H1 (cell line): ENCODE data around the gene CHD3. TPM values are rescaled to one million over a fixed set of nuclear protein-coding genes. Genes with fewer than 3 reads are reported as not detected.

Experiments used
- CEBPB ChIP-seq: IDR thresholded peaks from 2 replicates; pipeline ENCODE4 v1.6.1; 2012; ENCODE audit warnings: low read depth, low read length
- EGR1 ChIP-seq: IDR thresholded peaks from 2 replicates; pipeline ENCODE4 v1.6.1; 2011; ENCODE audit warnings: low read depth, low read length, borderline replicate concordance
- KDM1A ChIP-seq: fragments of 200-600, 300-600 bp; sonication (generic); IDR thresholded peaks from 2 replicates; pipeline ENCODE4 v1.7.1; 2016; ENCODE audit warnings: mild to moderate bottlenecking, low read length, borderline replicate concordance
- POU5F1 ChIP-seq: IDR thresholded peaks from 2 replicates; pipeline ENCODE4 v1.6.1; 2011; ENCODE audit warnings: low read depth, mild to moderate bottlenecking, low read length, moderate library complexity
- RBBP5 ChIP-seq: IDR thresholded peaks from 2 replicates; pipeline ENCODE4 v1.7.1; 2012; ENCODE audit warnings: low read depth, mild to moderate bottlenecking, inconsistent platforms, low read length, moderate library complexity, borderline replicate concordance
- SP4 ChIP-seq: IDR thresholded peaks from 2 replicates; pipeline ENCODE4 v1.6.1; 2012; ENCODE audit warnings: low read length, inconsistent platforms
- SRF ChIP-seq: IDR thresholded peaks from 2 replicates; pipeline ENCODE4 v1.6.1; 2011; ENCODE audit warnings: mild to moderate bottlenecking, low read depth, low read length, moderate library complexity
- TAF1 ChIP-seq: IDR thresholded peaks from 2 replicates; pipeline ENCODE4 v1.6.1; 2011; ENCODE audit warnings: mild to moderate bottlenecking, low read depth, low read length
- polyA plus RNA-seq, 7 experiments: library from polyadenylated mRNA; depleted of rRNA in 3 of 7; stranded (reverse) in 5 of 7; unstranded in 2 of 7; fragments of >200 nt in 5 of 7; fragments of 200-250 nt in 2 of 7; gene quantifications; 1 replicate in 5 of 7; 2 replicates in 1 of 7; 4 replicates in 1 of 7; pipeline versions ENCODE4 v1.2.1 to v1.2.3, GENCODE V29; 2011 to 2013; ENCODE audit warnings: missing spikeins in 2 of 7, mixed read lengths in 2 of 7
- total RNA-seq: library from RNA; stranded (reverse); fragmentation: NEBNext Ultra II Directional; extraction: Animal tissue kit (Norgen Biotek cat#: 25700); gene quantifications from 2 replicates; pipeline ENCODE4 v1.2.1, GENCODE V29; 2021
- TF ChIP-seq, protein P1 (sequence below): IDR thresholded peaks from 2 replicates; pipeline ENCODE4 v1.6.1; 2011; ENCODE audit warnings: low read length, improper control_type of control experiment
- TF ChIP-seq, protein P2 (sequence below): IDR thresholded peaks from 2 replicates; pipeline ENCODE4 v1.6.1; 2012; ENCODE audit warnings: inconsistent platforms

CHD3 gene
- total and polyA plus RNA-seq, 2 of the 8 experiments (the other 6 are each of a cell fraction or from before 2014, with no cell fraction given): 12.3 to 12.9 TPM

- TF ChIP-seq SP4: no peak
- TF ChIP-seq, protein P1, sequence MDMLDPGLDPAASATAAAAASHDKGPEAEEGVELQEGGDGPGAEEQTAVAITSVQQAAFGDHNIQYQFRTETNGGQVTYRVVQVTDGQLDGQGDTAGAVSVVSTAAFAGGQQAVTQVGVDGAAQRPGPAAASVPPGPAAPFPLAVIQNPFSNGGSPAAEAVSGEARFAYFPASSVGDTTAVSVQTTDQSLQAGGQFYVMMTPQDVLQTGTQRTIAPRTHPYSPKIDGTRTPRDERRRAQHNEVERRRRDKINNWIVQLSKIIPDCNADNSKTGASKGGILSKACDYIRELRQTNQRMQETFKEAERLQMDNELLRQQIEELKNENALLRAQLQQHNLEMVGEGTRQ: no peak
- TF ChIP-seq KDM1A: no peak
- no peak for TF ChIP-seq SRF
- TF ChIP-seq CEBPB: no peak
- no peak for TF ChIP-seq TAF1
- no peak for TF ChIP-seq EGR1
- no peak for TF ChIP-seq POU5F1
- TF ChIP-seq, protein P2, sequence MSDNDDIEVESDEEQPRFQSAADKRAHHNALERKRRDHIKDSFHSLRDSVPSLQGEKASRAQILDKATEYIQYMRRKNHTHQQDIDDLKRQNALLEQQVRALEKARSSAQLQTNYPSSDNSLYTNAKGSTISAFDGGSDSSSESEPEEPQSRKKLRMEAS: no peak
- TF ChIP-seq RBBP5: no peak
Measured at GRCh38 chr17:7955414-7956227, 67.0 kb downstream of the CHD3 start (continued).
